ENCODE results near the gene RCL1. TPM values are rescaled to one million over a fixed set of nuclear protein-coding genes. Genes with fewer than 3 reads are reported as not detected.

The RCL1 gene
- total RNA-seq, 1 experiment from 2014 or later, result 34.4 TPM

DNA sequence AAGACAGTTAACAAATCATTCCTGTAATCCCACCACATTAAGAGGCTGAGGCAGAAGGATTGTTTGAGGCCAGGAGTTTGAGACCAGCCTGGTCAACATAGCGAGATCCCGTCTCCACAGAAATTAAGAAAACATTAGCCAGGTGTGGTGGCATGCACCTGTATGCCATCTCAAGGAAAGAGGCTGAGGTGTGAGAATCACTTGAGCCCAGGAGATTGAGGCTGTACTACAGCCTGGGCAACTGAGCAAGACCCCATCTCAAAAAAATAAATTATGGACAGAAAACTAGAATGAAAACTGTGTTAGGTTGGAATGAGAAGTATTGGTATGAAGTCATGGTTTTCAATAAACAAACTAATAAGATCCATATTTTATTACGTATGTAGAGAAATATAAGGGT lies 28.7 kb upstream of the RCL1 start:
- Histone ChIP-seq H3K14ac (ENCODE audit: insufficient read depth, low read length) (no peak overlapping the region), H4K5ac (ENCODE audit: insufficient read length, low read depth, low read length) (no peak overlapping the region), H3K79me1 (ENCODE audit: insufficient read depth, low read depth, low read length, poor library complexity, severe bottlenecking) (no peaks in the 10 kb centered on the region), H3K27me3 (ENCODE audit: insufficient read depth, low read length) (no peaks in the 10 kb centered on the region), H2BK120ac (ENCODE audit: low read depth, low read length, poor library complexity, severe bottlenecking) (no peak overlapping the region), H2BK20ac (ENCODE audit: low read depth, low read length, poor library complexity, severe bottlenecking) (no peak overlapping the region), H4K20me1 (ENCODE audit: control insufficient read depth, insufficient read depth, insufficient read length) (no peaks in the 10 kb centered on the region), H3K18ac (ENCODE audit: insufficient read length, low read depth, low read length) (no peak overlapping the region), H4K91ac (ENCODE audit: insufficient read length, low read depth, low read length) (no peak overlapping the region), H3K4ac (ENCODE audit: low read depth, low read length) (no peak overlapping the region), H4K8ac (replicated peaks; ENCODE audit: insufficient read length, low read depth, low read length) (no peak overlapping the region), H3K9ac (ENCODE audit: extremely low read depth, insufficient read length, low read length) (no peak overlapping the region), H2BK12ac (ENCODE audit: insufficient read length, low read depth, low read length) (no peak overlapping the region), H3K9me3 (ENCODE audit: control insufficient read depth, low read depth, low read length) (no peaks in the 10 kb centered on the region), H3K27ac (ENCODE audit: insufficient read length, low read depth, low read length) (no peak overlapping the region), H2AK5ac (ENCODE audit: insufficient read length, low read length) (no peak overlapping the region), H3K79me2 (ENCODE audit: insufficient read depth, low read length) (no peaks in the 10 kb centered on the region), H3K56ac (ENCODE audit: insufficient read length, low read depth, low read length) (no peak overlapping the region), H3K23me2 (ENCODE audit: insufficient read length, low read depth, low read length, poor library complexity, severe bottlenecking) (peaks cover 4% of the 10 kb centered on the region), H2BK5ac (ENCODE audit: insufficient read length, low read length) (no peak overlapping the region), H3T11ph (ENCODE audit: low read length) (no peak overlapping the region), H2AFZ (ENCODE audit: low read length) (no peak overlapping the region), H3K23ac (ENCODE audit: insufficient read length, low read depth, low read length) (no peak overlapping the region), H2BK15ac (ENCODE audit: low read depth, low read length) (no peak overlapping the region), H3K4me2 (ENCODE audit: insufficient read depth, insufficient read length, low read length) (no peak overlapping the region), H3K4me1 (ENCODE audit: insufficient read depth, low read length) (no peaks in the 10 kb centered on the region; the same call in 1 of the 2 replicates)
- no CpG with 5 or more reads among the region's 3 CpGs for WGBS (ENCODE audit: extremely low coverage, insufficient read length, low lambda C conversion rate)
- Mint-ChIP-seq H3K4me1 (peaks cover 14 to 15% of the 10 kb centered on the region in 2 experiments), H3K4me3 (no peak overlapping the region), H3K9me3 (no peaks in the 10 kb centered on the region), H3K27ac (no peak overlapping the region; a peak in 1 of 7 replicates), H3K36me3 (ENCODE audit: insufficient read depth in 1 of 3, low read depth in 3 of 3) (no peaks in the 10 kb centered on the region), H3K27me3 (ENCODE audit: low read depth) (peaks cover 1% of the 10 kb centered on the region)
- DNase-seq, result no peak
- TF ChIP-seq CTCF (conservative IDR thresholded peaks at IDR 0.05), result no peak
